ENCODE data around the gene PAPPA2. TPM values are rescaled to one million over a fixed set of nuclear protein-coding genes. Genes with fewer than 3 reads are reported as not detected.

The PAPPA2 gene
- total RNA-seq, 1 experiment from 2014 or later = 0.81 TPM

GRCh38 chr1:176785056-176785455 lies 322.1 kb downstream of the PAPPA2 start:
- Histone ChIP-seq H2AK5ac (ENCODE audit: insufficient read length, low read length) (no peak overlapping the region), H3K23me2 (ENCODE audit: insufficient read length, low read depth, low read length, poor library complexity, severe bottlenecking) (no peaks in the 10 kb centered on the region), H2BK20ac (ENCODE audit: low read depth, low read length, poor library complexity, severe bottlenecking) (no peak overlapping the region), H2BK120ac (ENCODE audit: low read depth, low read length, poor library complexity, severe bottlenecking) (no peak overlapping the region), H3K23ac (ENCODE audit: insufficient read length, low read depth, low read length) (no peak overlapping the region), H2BK12ac (ENCODE audit: insufficient read length, low read depth, low read length) (no peak overlapping the region), H3K4me1 (ENCODE audit: insufficient read depth, low read length) (no peaks in the 10 kb centered on the region; the same call in 1 of the 2 replicates), H2BK5ac (ENCODE audit: insufficient read length, low read length) (no peak overlapping the region), H2AFZ (ENCODE audit: low read length) (no peak overlapping the region), H3K27me3 (ENCODE audit: insufficient read depth, low read length) (no peaks in the 10 kb centered on the region), H3K27ac (ENCODE audit: insufficient read length, low read depth, low read length) (no peak overlapping the region), H3K18ac (ENCODE audit: insufficient read length, low read depth, low read length) (no peak overlapping the region), H3K4ac (ENCODE audit: low read depth, low read length) (no peak overlapping the region), H4K5ac (ENCODE audit: insufficient read length, low read depth, low read length) (no peak overlapping the region), H2BK15ac (ENCODE audit: low read depth, low read length) (no peak overlapping the region), H3K9me3 (ENCODE audit: control insufficient read depth, low read depth, low read length) (no peaks in the 10 kb centered on the region), H3T11ph (ENCODE audit: low read length) (no peak overlapping the region), H4K91ac (ENCODE audit: insufficient read length, low read depth, low read length) (no peak overlapping the region), H3K9ac (ENCODE audit: extremely low read depth, insufficient read length, low read length) (no peak overlapping the region), H4K20me1 (ENCODE audit: control insufficient read depth, insufficient read depth, insufficient read length) (no peaks in the 10 kb centered on the region), H3K56ac (ENCODE audit: insufficient read length, low read depth, low read length) (no peak overlapping the region), H3K4me2 (ENCODE audit: insufficient read depth, insufficient read length, low read length) (no peak overlapping the region), H3K79me2 (ENCODE audit: insufficient read depth, low read length) (no peaks in the 10 kb centered on the region), H3K14ac (ENCODE audit: insufficient read depth, low read length) (no peak overlapping the region), H3K79me1 (ENCODE audit: insufficient read depth, low read depth, low read length, poor library complexity, severe bottlenecking) (no peaks in the 10 kb centered on the region), H4K8ac (replicated peaks; ENCODE audit: insufficient read length, low read depth, low read length) (no peak overlapping the region)
- no peaks in the 10 kb centered on the region; a peak in 1 of 7 replicates for H3K36me3 Mint-ChIP-seq (ENCODE audit: insufficient read depth in 1 of 3, low read depth in 3 of 3)
- no peaks in the 10 kb centered on the region for H3K27me3 Mint-ChIP-seq (ENCODE audit: low read depth)
- no peaks in the 10 kb centered on the region for H3K9me3 Mint-ChIP-seq
- WGBS (ENCODE audit: extremely low coverage, insufficient read length, low lambda C conversion rate) = no CpG with 5 or more reads among the region's 6 CpGs
- TF ChIP-seq CTCF (conservative IDR thresholded peaks at IDR 0.05) = no peak
- peaks cover 5 to 9% of the 10 kb centered on the region in 2 experiments for H3K4me1 Mint-ChIP-seq
- H3K27ac Mint-ChIP-seq = no peak overlapping the region
- no peak overlapping the region for H3K4me3 Mint-ChIP-seq
- no peak for DNase-seq
